Epithelial cell of proximal tubule (primary cell): ENCODE data around the gene SVIP. TPM values are rescaled to one million over a fixed set of nuclear protein-coding genes. Genes with fewer than 3 reads are reported as not detected.

Experiments used
- DNase-seq: peaks from one replicate; pipeline ENCODE4 v3.0.0-alpha.2; 2011; ENCODE audit warnings: low read depth
- H3K4me3 ChIP-seq: 2 replicates; pipeline ENCODE4 v1.5.1; 2011; ENCODE audit warnings: low read depth, mild to moderate bottlenecking, low read length
- total RNA-seq: library from RNA; depleted of rRNA; stranded (reverse); fragments of >200 nt; gene quantifications from 2 replicates; pipeline ENCODE4 v1.2.3, GENCODE V29; 2015
- TF ChIP-seq, protein P1 (sequence below): conservative IDR thresholded peaks from 2 replicates; pipeline ENCODE4 v1.5.1; 2012; ENCODE audit warnings: low read depth, mild to moderate bottlenecking, low read length

The SVIP gene
- total RNA-seq, 1 donor from 2014 or later: 14.8 TPM

DNA sequence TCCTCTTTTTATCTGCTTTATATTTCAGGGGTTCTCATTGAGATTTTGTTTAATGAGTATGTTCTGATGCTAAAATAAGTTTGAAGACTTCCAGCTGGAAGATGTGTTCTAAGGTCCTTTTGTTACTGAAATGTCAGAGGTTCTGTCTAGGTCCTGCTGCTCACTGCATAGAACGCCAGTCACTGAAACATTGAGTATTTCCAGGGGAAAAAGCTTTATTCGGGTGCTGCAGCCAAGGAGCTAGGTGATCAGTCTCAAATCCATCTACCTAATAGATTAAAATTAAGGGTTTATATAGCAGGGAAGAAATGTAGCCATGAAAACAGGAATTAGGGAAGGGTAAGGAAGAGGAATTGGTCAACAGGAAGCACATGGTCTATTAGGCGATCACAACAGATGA lies 19.7 kb downstream of the SVIP start:
- TF ChIP-seq, protein P1, sequence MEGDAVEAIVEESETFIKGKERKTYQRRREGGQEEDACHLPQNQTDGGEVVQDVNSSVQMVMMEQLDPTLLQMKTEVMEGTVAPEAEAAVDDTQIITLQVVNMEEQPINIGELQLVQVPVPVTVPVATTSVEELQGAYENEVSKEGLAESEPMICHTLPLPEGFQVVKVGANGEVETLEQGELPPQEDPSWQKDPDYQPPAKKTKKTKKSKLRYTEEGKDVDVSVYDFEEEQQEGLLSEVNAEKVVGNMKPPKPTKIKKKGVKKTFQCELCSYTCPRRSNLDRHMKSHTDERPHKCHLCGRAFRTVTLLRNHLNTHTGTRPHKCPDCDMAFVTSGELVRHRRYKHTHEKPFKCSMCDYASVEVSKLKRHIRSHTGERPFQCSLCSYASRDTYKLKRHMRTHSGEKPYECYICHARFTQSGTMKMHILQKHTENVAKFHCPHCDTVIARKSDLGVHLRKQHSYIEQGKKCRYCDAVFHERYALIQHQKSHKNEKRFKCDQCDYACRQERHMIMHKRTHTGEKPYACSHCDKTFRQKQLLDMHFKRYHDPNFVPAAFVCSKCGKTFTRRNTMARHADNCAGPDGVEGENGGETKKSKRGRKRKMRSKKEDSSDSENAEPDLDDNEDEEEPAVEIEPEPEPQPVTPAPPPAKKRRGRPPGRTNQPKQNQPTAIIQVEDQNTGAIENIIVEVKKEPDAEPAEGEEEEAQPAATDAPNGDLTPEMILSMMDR: no peak
- no peak for DNase-seq

DNA sequence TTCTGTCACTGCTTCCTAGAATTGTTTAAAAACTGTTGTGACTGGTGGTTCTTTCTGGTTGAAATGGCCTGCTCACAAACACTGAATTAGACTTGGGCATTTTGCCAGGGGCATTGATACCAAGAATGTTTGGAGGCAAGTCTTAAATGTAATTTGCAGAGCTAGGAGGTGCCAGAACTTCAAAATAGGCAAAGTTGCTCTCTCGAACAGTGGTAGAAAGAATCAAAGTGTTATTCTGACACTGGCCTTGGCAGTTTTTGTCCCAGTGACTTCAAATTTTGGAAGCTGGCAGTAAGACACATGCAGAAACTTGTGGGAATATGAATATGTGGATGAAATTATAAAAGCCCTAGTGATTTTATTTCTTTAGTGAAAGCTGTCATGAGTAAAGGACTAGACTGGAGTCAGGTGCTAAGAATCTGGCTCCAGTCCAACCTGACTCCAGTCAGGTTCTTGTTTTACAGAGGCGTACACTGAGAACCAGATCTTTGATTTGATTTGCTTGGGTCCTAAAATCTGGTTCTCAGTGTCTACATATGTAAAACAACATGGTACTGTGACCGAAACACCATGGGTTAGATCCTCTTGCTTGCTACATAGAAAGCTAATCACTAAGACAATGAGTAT lies 20.9 kb downstream of the SVIP start:
- TF ChIP-seq, protein P1: no peak
- DNase-seq: no peak
- H3K4me3 ChIP-seq: no peak overlapping the region

More for the DNA sequence above, 19.7 kb downstream of the SVIP start:
- no peak overlapping the region for H3K4me3 ChIP-seq

DNA sequence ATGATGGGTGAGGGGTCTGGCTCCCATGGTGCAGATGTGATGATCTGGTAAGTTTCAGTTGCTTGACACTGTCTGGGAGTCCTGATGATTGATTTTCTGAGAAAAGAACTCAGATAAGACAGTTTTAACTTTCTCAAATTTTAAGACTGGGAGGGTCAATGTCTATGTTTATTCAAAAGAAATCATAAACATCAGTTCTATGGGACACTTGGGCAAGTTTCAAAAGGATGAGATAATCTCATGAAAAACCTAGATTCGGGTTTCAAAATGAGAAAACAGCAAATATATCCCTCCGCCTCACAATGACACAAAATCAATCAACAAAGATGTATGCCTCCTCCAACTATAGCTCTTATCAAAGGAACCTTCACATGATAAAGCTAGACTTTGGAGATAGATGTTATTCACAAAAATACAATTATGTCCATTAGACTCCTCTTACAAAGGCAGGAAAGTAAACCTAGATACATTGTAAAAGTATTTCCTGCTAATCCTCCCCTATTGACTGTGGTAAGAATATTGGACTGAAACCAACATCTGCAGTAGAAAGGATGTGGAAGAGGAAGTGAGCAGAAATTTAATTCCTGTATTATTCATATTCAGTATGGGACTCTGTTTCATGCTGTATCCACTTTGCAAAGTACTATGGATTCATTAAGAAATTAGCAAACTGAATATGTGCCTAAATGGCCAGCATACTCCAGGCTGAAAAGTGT lies 21.6 kb downstream of the SVIP start:
- no peak for DNase-seq
- TF ChIP-seq, protein P1: no peak
- no peak overlapping the region for H3K4me3 ChIP-seq

DNA sequence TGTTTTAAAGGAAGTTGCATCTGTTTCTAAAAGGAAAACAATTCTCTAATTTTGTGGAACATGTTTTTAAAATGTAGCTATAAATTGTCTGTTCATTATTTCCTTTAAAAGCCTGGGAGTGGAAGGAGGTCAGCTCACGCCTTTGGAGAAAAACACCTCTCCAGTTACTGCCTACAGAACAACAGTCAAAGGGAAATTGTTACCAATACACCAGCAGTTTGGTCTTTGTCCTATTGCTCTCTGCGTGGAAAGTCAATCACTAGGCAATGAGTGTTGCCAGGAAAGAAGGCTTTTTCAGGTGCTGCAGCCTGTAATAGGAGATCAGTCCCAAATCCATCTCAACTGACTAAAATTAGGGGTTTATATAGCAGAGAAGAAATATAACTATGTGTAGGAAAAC lies 22.2 kb downstream of the SVIP start:
- TF ChIP-seq, protein P1: no peak
- DNase-seq: no peak
- H3K4me3 ChIP-seq: no peak overlapping the region

DNA sequence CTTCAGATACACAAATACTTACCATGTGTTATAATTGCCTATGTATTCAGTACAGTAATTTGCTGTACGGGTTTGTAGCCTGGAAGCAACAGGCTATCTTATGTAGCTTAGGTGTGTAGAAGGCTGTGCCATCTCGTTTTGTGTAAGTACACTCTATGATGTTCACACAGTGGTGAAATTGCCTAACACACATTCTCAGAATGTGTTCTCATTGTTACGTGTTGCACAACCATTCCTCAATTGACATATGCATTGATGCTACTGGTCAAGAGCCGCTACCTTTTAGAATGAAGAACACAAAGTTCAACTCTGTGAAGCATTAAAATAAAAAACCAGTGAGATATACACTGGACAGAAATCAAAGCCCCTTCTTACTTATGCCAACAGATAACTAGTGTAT lies 26.7 kb downstream of the SVIP start:
- TF ChIP-seq, protein P1: no peak
- no peak for DNase-seq
- no peak overlapping the region for H3K4me3 ChIP-seq

DNA sequence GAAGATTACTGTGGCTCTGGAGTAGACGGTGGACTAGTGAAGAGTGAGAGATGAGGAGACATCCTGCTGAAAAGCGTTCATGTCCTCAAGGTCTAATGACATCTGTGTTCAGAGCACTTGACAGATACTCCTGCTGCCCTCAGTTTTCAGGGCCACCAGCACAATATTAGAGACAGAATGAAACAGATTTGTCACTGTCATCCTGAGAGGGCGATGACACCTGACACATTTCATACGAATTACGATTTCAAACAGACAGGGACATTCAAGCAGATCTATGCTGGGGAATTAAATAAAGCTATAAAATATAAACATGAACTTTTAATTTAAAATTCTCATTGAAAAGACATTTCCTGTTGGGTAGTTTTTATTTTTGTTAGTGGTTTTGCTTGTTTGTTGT lies 29.1 kb downstream of the SVIP start:
- no peak overlapping the region for H3K4me3 ChIP-seq
- no peak for DNase-seq
- TF ChIP-seq, protein P1: no peak

DNA sequence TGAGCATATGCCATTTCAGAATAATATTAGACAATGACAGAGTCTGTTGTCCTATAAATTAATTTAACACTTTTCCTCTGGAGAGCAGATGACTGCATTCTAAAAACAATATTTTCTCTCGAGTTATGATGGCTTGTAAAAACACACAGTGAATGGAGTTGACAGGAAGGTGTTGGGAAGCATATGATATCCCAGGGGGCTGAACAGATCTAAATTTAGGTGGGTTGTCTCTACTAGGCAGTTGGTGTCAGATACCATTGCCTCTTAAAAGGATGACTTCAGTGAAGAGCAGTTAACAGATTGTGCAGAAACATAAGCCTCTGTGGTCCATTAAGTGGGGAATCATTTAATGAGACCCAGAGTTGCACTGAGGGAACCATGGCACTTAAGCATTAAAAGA lies 30.7 kb downstream of the SVIP start:
- TF ChIP-seq, protein P1: no peak
- no peak overlapping the region for H3K4me3 ChIP-seq
- no peak for DNase-seq
